ENCODE results near the gene MTRF1.

GRCh38 chr13:41196011-41196410 is 67.4 kb downstream of the MTRF1 start:
- TF ChIP-seq POLR2A (IDR thresholded peaks at IDR 0.05; ENCODE audit: low read depth, low read length) (no peak), POLR2AphosphoS5 (IDR thresholded peaks at IDR 0.05; ENCODE audit: low read depth, low read length) (no peak)

All from GM12892 (cell line).